GM19239 (cell line): Measurements from ENCODE around the gene KLF3.
A peak's percentile ranks its signal among the peaks of the same experiment; 100 is the strongest.

Experiments used
- DNase-seq: peaks from one replicate; pipeline ENCODE4 v3.0.0; 2011; ENCODE audit warnings: low spot score; ENCODE audit not compliant: insufficient read length
- FAIRE-seq: peaks from 2 replicates; lab custom pipeline; 2011; peaks lifted over from hg19 to GRCh38; lab: Jason Lieb, UNC

Gene KLF3

GRCh38 chr4:38691251-38692008 is 27.4 kb downstream of the KLF3 start:
- no peak for DNase-seq
- no peak for FAIRE-seq

- DNase-seq, result no peak
These were observed 28.4 kb downstream of the KLF3 start for GRCh38 chr4:38692421-38692820.

GRCh38 chr4:38693569-38693968 is 29.6 kb downstream of the KLF3 start:
- no peak for DNase-seq
- FAIRE-seq, result no peak

More at GRCh38 chr4:38692421-38692820, 28.4 kb downstream of the KLF3 start:
- FAIRE-seq, result no peak

- FAIRE-seq (no peak), DNase-seq (no peak)
These were observed 30.3 kb downstream of the KLF3 start for GRCh38 chr4:38694330-38694729.

GRCh38 chr4:38695809-38696208 is 31.8 kb downstream of the KLF3 start:
- FAIRE-seq, result no peak

GRCh38 chr4:38696697-38697096 is 32.7 kb downstream of the KLF3 start:
- no peak for FAIRE-seq
- DNase-seq, result no peak

More at GRCh38 chr4:38695809-38696208, 31.8 kb downstream of the KLF3 start:
- DNase-seq, result no peak

- DNase-seq (no peak), FAIRE-seq (no peak)
These were observed 34.2 kb downstream of the KLF3 start for GRCh38 chr4:38698176-38698575.

GRCh38 chr4:38699112-38699511 is 35.1 kb downstream of the KLF3 start:
- no peak for DNase-seq
- no peak for FAIRE-seq

GRCh38 chr4:38703635-38704034 is 39.6 kb downstream of the KLF3 start:
- no peak for DNase-seq
- no peak for FAIRE-seq

- DNase-seq, result no peak
- FAIRE-seq, result no peak
These were observed 40.7 kb downstream of the KLF3 start for GRCh38 chr4:38704622-38705154.

GRCh38 chr4:38706301-38706700 is 42.3 kb downstream of the KLF3 start:
- DNase-seq (no peak), FAIRE-seq (no peak)

GRCh38 chr4:38710053-38710452 is 46.1 kb downstream of the KLF3 start:
- peak; percentile 40 for FAIRE-seq
- no peak for DNase-seq

- no peak for DNase-seq
- no peak for FAIRE-seq
These were observed 47.1 kb downstream of the KLF3 start for GRCh38 chr4:38711066-38711465.

- FAIRE-seq, result no peak
- DNase-seq, result no peak
These were observed 51.1 kb downstream of the KLF3 start for GRCh38 chr4:38715050-38715449.

- FAIRE-seq (no peak), DNase-seq (no peak)
These were observed 52.3 kb downstream of the KLF3 start for GRCh38 chr4:38716256-38716655.

- FAIRE-seq, result no peak
- no peak for DNase-seq
These were observed 53.6 kb downstream of the KLF3 start for GRCh38 chr4:38717604-38718003.

GRCh38 chr4:38723114-38723513 is 59.1 kb downstream of the KLF3 start:
- no peak for DNase-seq

GRCh38 chr4:38723726-38724474 is 59.9 kb downstream of the KLF3 start:
- no peak for FAIRE-seq
- DNase-seq, result no peak

More at GRCh38 chr4:38723114-38723513, 59.1 kb downstream of the KLF3 start:
- FAIRE-seq, result no peak

- FAIRE-seq, result no peak
- no peak for DNase-seq
These were observed 60.4 kb downstream of the KLF3 start for GRCh38 chr4:38724475-38724808.

GRCh38 chr4:38728631-38729141 is 64.7 kb downstream of the KLF3 start:
- no peak for FAIRE-seq
- DNase-seq, result no peak

GRCh38 chr4:38730493-38730829 is 66.5 kb downstream of the KLF3 start:
- DNase-seq (no peak), FAIRE-seq (no peak)
